C1 segment of cervical spinal cord (tissue), 14 donors: ENCODE results near the gene ASTN2.
"Not testable (repeated sequence)": the region's sequence is repeated elsewhere in the genome, so short reads cannot be mapped to it uniquely, and the experiment has no call there.

Experiments used
- DNase-seq, 14 donors: peaks; one replicate each; lab custom pipeline; 2025; lab: John Stamatoyannopoulos, UW

Gene ASTN2

DNA sequence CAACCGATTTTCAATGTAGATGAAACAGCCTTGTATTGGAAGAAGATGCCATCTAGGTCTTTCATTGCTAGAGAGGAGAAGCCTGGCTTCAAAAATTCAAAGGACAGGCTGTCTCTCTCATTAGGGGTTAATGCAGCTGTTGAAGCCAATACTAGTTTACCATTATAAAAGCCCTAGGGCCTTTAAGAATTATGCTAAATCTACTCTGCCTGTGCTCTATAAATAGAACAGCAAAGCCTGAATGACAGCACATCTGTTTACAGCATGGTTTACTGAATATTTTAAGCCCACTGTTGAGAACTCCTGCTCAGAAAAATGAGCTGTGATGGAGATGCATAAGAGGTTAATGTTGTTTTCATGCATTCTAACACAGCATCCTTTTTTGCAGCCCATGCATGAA, 539.3 kb downstream of the ASTN2 start:
- DNase-seq: no peak

DNA sequence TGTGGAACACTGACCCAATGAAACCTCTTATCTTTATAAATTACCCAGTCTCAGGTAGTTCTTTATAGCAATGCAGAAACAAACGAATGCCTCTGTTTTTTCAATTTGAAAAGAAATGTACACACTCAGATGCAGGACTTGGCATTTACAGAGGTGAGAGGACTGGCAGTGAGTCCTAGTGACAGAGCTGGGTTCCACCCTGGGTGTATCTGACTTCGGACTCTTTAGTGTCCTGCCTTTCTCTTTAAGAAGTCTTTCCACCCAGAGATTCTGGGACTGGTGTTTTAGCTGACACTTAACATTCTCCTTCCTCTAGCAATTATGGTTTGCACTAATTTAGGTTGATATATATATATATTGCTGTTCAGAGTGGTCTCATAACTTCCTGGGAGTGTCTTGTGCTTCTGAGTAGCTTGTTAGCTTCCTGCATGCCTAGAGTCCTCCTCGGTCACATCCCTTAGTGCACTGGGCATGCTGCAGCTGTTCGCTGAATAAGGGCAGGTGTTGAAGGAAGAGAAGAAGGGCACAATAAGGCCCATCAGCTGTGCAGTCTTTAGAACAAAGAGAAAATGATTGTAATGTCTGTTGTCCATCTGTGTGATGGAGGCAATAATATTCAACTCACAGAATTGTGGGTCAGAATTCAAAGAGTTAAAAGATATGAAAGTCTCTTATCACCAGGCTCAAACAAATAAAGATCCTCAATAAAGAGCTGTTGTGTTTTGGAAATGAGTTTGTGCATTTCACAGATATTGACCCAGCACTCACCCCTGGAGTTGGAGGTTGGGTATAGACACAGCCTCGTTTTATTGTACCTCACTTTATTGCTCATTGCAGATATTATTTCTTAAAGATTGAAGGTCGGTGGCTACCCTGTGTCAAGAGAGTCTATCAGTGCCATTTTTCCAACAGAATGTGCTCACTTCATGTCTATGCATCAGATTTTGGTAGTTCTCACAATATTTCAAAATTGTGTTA, 540.6 kb downstream of the ASTN2 start:
- DNase-seq: no peak

DNA sequence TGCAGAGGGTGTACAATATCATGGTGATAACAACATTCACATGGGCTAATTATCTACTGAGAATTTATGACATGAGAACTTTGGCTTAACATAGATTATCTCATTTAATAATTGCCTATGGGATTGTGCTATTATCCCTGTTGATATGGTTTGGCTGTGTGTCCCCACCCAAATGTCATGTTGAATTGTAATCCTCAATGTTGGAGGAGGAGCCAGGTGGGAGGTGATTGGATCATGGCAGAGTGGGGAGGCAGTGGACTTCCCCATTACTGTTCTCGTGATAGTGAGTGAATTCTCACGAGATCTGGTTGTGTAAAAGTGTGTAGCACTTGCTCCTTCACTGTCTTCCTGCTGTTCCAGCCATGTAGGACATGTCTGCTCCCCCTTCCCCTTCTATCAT, 541.4 kb downstream of the ASTN2 start:
- no peak for DNase-seq

DNA sequence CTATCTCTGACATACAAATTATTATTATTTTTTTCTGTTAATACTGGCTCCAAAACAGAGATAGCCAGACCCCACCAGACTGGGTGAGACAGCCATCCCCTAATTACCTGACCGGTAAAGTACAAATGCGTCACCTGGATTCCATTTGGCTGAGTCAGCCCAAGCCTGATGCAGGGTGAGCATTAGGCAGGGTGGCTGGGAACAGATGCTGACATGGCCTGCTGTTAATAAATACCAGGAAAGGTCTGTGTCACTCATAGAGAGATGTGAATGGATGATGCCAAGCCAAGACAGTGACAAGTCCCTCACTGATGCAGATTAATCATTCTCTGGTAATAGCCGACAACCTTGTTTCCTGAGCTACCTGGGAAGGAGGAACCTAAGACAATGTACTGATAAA, 544.3 kb downstream of the ASTN2 start:
- DNase-seq: no peak

DNA sequence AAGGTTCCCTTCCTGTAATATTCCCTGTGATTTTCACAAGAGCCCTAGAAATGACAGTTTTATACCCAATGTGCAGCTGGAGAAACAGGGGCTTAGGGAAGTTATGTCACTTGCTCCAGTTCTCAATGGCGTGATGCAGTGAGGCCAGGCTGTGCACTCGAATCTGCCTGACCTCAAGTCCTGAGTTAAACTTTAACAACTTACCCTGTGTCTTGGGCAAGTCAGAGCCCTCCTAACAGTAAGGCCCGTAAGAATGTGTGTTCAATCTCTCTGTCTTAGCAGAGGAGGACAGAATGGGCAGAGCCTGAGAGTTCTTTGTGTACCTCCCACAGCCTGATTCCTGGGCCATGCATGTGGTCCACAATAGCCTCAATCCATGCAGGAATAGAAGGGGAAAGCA, 546.7 kb downstream of the ASTN2 start:
- no peak for DNase-seq

DNA sequence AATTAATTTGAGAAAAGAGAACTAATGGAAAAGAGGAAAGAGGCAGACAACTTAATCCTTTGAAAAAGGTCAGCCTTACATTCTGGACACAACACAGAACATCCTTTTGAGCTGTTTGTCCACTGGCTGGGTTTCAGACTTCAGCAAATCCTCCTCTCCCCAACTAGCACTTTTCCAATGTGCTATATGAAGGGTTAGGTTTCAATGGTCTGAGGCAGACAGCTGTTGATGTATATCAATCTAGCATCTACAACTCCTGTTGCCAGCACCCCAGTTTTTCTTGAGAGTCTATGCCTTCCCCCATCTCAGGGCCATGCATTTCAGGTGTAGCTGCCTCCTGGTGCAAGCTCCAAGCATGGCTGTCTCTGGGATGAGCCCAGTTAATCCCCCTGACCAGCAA, 553.5 kb downstream of the ASTN2 start:
- DNase-seq: no peak

DNA sequence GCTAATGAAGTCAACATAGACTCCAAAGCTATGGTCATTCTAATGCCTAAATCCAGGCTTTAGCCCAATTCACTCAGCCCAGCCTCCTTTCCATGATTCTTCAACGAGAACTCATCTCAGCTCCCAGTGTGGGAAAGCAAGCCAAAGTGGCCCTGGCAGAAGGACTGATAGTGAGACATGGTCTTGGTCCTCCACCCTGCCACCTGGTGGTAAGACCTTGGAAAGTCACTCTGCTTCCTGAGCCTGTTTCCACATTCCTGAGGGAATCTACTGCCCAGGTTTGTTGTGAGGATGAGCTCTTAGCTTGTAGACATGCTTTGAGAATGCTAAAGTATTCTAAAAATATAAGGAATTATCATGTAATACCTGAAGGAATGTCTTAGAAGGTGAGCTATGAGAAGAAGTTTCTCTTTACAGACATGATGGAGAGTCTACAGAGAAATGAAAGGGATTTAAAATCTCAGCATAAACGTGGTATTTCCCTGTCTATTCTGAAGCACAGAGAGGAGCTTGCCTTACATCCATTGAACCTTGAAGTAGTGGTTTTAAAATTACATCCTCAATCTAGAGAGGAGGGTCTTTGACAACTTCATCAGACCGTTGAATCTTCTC, 554.2 kb downstream of the ASTN2 start:
- DNase-seq: peak in 11 of 14 donors; percentile 1 to 51 (median 18)

DNA sequence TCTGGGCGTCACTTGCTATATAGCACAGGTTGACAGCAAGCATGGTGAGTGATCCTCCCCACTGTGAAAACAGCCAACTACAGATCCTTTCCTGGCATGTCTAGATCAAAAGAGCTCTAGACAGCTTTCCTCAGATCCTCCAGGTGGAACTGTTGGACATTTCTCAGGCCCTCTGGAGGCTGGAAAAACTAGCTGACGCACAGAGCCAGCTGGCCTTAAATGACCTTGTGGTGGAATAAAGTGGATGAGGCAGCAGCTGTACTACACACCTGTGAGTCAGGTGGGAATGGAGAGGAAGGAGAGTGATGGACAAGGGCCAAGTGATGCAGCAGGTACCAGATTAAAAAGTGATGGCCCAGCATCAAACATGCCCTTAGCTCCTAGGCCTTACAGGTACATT, 555.1 kb downstream of the ASTN2 start:
- DNase-seq: peak in 1 of 14 donors; percentile 39

DNA sequence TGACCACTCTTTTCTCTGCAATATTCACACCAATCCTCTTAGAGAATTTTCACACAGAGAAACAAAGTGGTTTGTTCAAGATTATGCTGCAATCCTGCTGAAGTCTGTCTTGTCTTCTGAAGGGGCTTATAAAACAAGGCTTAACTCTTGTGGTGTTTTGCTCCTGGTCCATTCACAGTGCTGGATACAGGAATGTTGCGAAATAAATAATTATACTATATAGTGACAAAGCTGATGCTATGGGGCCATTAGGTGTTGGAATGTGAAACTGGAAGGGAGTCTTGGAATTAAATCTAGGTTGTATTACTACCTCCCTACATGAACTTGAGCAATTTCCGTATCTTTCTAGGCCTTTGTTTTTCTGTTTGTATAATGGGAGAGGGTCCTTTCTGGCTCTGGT, 557.5 kb downstream of the ASTN2 start:
- DNase-seq: no peak

DNA sequence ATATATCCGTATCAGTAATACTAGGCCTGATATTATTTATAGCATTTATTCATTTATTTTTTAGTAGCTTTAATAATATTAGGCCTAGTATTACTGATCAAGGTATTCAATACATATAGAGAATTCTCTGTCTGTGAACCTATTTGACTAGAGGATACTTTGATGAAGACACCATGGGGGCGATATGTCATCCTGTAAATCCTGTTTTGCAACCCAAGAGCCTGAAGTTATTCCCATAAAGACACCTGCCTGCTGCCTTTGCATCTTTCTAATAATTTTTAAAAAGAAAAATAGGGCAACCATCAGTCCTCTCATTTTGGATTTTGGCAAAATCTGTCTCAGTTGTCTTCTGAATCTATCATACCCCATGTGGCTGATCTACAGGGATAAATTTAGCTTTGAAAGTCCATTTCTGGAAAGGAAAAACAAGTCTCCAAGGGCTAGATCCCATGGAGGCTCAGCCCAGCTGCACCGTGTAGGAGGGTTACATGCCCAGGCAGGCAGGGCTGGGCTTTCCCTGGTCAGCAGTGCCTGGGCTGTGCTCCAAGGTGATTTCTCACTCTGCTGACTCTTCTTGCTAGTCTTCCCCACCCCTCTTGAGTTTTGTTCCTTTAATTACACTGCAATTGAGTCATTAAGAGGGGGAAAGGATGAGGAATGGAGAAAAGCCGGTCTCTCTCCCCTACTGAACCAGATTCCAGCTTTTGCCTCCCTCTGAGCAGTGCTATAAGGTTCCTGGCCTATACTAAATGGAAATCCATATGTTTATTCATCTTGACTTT, 558.8 kb downstream of the ASTN2 start:
- peak in 7 of 14 donors; percentile 1 to 55 (median 4) for DNase-seq

DNA sequence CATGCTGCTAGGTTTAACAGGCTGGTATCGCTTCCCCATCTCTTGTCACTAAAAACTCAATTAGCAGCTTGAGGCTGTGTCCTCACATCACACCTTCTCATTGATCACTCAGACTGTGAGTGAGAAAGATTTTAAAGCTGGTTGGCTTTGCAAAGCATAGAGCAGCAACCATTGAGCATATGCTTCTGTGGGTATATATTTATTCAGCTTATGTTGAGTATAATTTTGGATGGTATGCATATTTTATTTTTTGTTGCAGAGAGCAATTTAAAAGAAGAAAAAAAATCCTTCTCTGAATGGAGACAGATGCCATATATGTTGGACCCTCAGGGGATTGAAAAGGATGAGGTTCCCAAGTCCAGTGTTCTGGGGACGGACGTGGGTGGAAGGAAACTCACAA, 565.1 kb downstream of the ASTN2 start:
- no peak for DNase-seq

DNA sequence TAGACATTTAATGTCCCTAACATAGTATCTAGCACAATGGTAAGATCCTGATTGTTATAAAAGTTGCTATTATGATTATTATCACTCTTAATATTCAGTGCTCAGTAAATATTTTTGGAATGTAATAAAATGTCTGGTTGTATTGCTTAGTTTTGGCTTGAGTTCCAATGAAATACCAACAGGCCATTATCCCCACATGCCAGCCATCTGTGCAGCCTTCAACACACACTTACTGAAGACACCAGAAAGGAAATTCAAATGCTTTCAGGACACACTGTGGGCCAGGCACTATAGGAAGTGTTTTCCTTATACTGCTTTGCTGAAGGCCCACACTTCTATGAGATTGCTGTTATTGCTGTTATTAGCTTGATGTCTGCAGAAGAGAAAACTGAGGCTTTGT, 570.2 kb downstream of the ASTN2 start:
- peak in 1 of 14 donors; percentile 92 for DNase-seq

DNA sequence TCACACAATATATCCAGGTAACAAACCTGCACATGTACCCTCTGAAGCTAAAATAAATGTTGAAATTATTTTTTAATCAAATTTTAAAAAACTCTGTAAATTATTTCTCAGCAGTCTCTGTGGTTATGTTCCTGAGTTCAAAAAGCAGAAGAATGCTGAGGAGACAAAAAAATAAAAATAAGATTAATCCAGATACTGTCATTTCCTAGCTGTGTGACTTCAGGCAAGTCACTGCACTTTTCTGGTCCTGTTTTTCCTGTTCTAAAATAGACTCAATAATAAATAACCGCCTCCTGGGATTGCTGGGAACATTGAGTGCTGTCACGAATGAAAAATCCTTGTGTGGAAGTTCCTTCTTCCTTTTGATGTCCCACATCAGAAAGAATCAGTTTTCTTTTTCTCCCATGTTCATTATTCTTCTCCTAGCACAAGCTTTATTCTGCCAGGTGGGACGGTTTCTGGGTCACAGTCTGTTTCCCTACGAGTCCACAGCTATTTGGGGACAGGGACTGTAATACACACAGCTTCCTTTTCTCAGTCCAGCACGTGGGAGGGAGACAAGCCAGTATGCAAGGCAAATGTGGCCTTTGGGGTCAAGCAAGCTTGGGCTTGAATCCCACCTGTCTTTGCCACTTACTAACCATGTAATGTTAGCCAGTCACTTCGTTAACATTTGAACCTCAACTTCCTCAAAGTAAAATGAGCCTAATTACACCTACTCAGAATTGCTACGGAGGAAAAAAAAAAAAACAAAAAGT, 570.8 kb downstream of the ASTN2 start:
- DNase-seq: peak in 2 of 14 donors; percentile 16 to 94

DNA sequence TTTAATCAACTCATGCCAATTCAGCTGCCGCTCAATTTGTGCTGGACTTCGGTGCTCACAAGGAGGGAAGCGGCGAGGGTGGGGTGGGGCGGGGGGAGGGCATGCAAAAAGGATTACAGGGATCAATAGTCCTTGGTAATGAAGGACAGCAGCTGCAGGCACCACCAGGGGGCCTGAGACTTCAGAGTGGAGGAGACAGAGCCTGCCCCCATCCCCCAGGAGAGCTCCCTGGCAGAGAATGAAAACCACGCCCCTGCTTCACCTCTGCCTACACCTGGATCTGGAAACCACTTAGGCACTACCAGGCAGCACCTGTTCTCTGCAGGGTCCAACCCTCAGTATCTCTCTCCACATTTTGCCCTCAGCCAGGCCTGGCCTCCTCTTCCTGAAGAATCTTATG, 572.2 kb downstream of the ASTN2 start:
- DNase-seq: no peak

DNA sequence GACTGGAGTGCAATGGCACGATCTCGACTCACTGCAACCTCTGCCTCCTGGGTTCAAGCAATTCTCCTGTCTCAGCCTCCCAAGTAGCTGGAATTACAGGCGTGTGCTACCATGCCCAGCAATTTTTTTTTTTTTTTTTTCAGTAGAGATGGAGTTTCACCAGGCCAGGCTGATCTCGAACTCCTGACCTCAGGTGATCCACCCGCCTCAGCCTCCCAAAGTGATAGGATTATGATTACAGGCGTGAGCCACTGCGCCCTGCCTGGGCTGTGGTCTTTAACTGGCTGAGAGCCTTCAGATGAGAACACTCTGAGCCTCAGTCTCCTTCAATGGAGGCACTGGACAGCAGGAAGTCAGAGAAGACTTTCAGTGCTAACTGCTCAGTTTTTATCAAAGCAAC, 576.4 kb downstream of the ASTN2 start:
- not testable (repeated sequence) for DNase-seq

DNA sequence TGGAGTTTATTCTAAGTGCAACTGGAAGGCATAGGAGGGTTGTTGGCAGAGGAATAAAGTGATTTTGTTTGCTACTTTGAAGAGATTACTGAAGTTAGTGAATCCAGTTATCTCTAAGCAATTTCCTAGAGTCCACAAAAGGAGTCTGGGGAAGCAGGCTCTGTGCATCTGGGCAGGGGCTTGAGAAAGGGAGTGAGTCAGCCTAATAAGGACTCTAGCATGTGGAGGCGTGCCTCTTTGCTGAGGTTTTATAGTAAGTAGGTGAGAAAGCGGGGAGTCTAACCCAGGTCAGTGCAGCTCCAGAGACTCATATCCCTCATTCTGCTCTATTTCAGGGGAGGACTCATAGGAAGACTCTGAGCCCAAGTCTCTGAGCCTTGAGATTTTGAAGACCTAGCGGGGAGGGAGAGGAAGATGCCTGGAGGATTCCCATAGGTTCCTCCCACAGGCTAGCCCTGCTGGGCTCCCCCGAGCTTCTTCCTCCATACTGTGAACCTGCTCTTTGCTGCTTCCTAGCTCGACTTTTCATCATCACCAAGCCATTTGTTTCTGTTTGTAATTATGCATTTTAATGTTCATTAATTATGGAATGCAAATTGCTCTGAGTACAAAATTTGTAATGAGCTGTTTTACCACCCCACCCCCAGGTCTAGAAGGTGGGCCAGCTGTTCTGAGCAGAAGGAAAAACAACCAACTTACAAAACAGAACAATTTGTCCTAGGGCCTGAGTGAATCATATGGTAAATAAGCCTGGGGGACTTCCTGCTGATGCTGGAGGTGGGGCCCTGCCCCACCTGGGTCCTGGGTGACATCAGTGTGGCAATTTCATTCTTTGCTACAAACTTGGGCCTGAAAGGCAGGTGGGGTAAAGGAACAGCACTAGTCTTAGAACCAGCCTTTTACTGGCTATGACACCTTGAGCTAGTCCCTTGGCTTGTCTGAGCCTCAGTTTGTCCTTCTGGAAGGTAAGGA, 577.6 kb downstream of the ASTN2 start:
- DNase-seq: no peak

DNA sequence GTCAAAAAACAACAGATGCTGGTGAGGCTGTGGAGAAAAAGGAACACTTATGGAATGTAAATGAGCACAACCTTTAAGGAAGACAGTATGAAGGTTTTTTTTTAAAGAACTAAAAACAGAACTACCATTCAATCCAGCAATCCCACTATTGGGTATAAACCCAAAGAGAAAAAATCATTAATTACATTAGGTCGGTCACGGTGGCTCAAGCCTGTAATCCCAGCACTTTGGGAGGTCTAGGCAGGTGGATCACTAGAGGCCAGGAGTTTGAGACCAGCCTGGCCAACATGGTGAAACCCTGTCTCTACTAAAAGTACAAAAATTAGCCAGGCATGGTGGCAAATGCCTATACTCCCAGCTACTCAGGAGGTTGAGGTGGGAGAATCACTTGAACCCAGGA, 584.5 kb downstream of the ASTN2 start:
- not testable (repeated sequence) for DNase-seq

DNA sequence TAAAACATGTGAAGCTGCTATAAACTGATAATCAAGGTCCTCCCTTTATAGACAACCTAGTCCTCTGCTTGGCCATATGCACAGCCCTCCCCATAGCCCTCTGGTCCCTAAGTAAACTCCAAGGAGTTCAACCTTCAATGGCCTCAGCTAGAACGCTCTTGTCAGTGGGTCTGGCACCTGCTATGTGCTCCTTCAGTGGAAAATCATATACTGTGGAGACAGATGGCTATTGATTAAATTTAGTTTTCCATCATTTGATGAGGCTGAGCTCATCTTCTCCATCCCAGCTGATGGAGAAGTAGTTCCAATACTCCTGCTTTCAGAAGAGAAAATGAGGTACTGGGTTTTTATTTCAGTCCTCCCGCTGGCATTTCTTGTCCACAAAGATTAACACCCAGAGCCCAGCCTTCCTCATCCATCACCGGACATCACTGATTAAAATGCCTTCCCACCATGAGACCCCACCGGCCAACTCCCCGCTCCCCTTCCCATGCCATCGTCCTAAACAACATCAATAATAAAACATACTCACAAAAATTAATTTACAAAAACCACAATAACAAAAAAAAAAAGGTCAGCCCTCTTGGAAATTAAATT, 593.1 kb downstream of the ASTN2 start:
- DNase-seq: no peak

DNA sequence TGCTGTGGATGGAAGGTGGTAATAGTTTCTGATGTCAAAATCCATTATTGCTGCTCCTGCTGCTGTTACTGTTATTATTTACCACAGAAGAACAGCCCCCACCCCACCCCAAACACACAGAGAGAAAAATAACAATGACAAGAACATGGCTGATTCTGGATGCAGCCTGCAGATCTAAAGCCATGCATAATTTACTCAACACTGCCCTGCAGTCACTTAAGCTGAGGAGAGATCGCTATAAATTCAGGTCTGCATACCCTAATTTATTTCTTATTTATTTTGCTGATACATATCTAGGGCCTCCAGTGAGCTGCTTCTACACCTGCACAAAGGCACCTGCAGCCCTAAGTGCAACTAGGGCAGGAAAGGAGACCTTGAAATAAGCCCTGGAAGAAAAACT, 595.7 kb downstream of the ASTN2 start:
- DNase-seq: no peak

DNA sequence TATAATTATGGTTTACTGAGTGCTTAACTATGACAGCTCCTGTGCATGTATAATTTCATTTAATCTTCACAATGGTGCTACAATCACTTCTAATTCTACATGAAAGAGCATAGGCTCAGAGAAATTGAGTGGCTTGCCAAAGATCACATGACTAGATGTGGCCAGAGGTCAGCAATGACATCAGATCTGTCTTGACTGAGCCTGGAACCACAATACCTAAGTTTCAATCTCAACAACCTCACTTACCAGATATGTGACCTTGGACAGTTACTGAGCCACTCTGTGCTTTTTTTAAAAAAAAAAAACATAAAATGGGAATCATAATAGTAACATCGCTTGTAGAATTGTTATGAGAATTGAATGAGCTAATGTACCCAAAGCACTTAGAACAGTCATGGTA, 597.1 kb downstream of the ASTN2 start:
- DNase-seq: no peak
